ENCODE results near the gene COL23A1.
"Not testable (repeated sequence)": the region's sequence is repeated elsewhere in the genome, so short reads cannot be mapped to it uniquely, and the experiment has no call there.

COL23A1 gene

GRCh38 chr5:178248750-178249149, 341.4 kb downstream of the COL23A1 start:
- no peak for DNase-seq

- DNase-seq, result no peak
These were observed 342.4 kb downstream of the COL23A1 start for GRCh38 chr5:178247481-178248456.

- DNase-seq, result no peak
These were observed 343.4 kb downstream of the COL23A1 start for GRCh38 chr5:178246624-178247279.

GRCh38 chr5:178245389-178245788, 344.8 kb downstream of the COL23A1 start:
- DNase-seq, result no peak

- DNase-seq, result no peak
These were observed 345.6 kb downstream of the COL23A1 start for GRCh38 chr5:178244576-178244975.

GRCh38 chr5:178242416-178242815, 347.8 kb downstream of the COL23A1 start:
- no peak for DNase-seq

GRCh38 chr5:178241688-178242231, 348.4 kb downstream of the COL23A1 start:
- DNase-seq, result no peak

- DNase-seq, result no peak
These were observed 348.9 kb downstream of the COL23A1 start for GRCh38 chr5:178241231-178241663.

GRCh38 chr5:178240766-178241165, 349.4 kb downstream of the COL23A1 start:
- no peak for DNase-seq

- DNase-seq, result no peak
These were observed 349.9 kb downstream of the COL23A1 start for GRCh38 chr5:178240341-178240741.

GRCh38 chr5:178239626-178240301, 350.4 kb downstream of the COL23A1 start:
- not testable (repeated sequence) for DNase-seq

GRCh38 chr5:178238711-178239592, 351.2 kb downstream of the COL23A1 start:
- DNase-seq, result no peak

- DNase-seq, result no peak
These were observed 351.9 kb downstream of the COL23A1 start for GRCh38 chr5:178238313-178238635.

- no peak for DNase-seq
These were observed 352.5 kb downstream of the COL23A1 start for GRCh38 chr5:178237431-178238312.

- DNase-seq, result no peak
These were observed 353.5 kb downstream of the COL23A1 start for GRCh38 chr5:178236679-178237078.

- no peak for DNase-seq
These were observed 354.1 kb downstream of the COL23A1 start for GRCh38 chr5:178236126-178236525.

GRCh38 chr5:178235588-178235974, 354.6 kb downstream of the COL23A1 start:
- DNase-seq, result no peak

- DNase-seq, result peak; percentile 78
These were observed 355.2 kb downstream of the COL23A1 start for GRCh38 chr5:178234750-178235587.

- no peak for DNase-seq
These were observed 356.0 kb downstream of the COL23A1 start for GRCh38 chr5:178234121-178234749.

Data from activated naive CD4-positive, alpha-beta T cell treated with anti-CD3 and anti-CD28 coated beads, Interleukin-2, amount 50 U/mL, for 16 hours (primary cell).